Endothelial cell of umbilical vein (primary cell): ENCODE measurements around the gene ARHGEF10L. TPM values are rescaled to one million over a fixed set of nuclear protein-coding genes. Genes with fewer than 3 reads are reported as not detected.

Source experiments
- BruUV-seq: library from RNA; stranded (reverse); fragments of 400-500 nt; replicated peaks from 2 replicates; lab custom pipeline; 2021; lab: Mats Ljungman, UMichigan
- CTCF ChIA-PET: fragments of 300-600, 350-600 bp; sonication (Branson Sonifier 250); formaldehyde crosslinking; loops from one replicate; lab custom pipeline; 2021; ENCODE audit warnings: antibody characterized with exemption, inconsistent platforms; lab: Charles Lee
- POLR2A ChIA-PET: fragments of 300-600, 350-600 bp; sonication (Branson Sonifier 250); formaldehyde crosslinking; loops from one replicate; lab custom pipeline; 2021; ENCODE audit warnings: antibody characterized with exemption, inconsistent platforms; lab: Charles Lee
- DNase-seq: peaks from one replicate; pipeline ENCODE4 v3.0.0-alpha.2; 2011; ENCODE audit warnings: low read depth, low spot score
- FAIRE-seq: peaks from 2 replicates; lab custom pipeline; 2011; peaks lifted over from hg19 to GRCh38; lab: Jason Lieb, UNC
- H2AFZ ChIP-seq: 2 replicates; pipeline ENCODE4 v1.6.0; 2012; ENCODE audit warnings: low read depth, low read length, control low read depth, inconsistent platforms
- H3K27ac ChIP-seq: 2 replicates; pipeline ENCODE4 v1.5.1; 2011; ENCODE audit warnings: low read depth, mild to moderate bottlenecking, control low read depth, low read length, moderate library complexity; ENCODE audit not compliant: insufficient read depth
- H3K27me3 ChIP-seq, 2 experiments: 2 replicates each; pipeline versions ENCODE4 v1.6.0 to v1.6.1; 2011; ENCODE audit warnings: low read length in 2 of 2, mixed read lengths in 1 of 2; ENCODE audit not compliant: control insufficient read depth in 2 of 2, insufficient read depth in 2 of 2
- H3K36me3 ChIP-seq, 2 experiments: 2 replicates in 1 of 2; 3 replicates in 1 of 2; pipeline ENCODE4 v1.5.1; 2011; ENCODE audit warnings: low read length in 2 of 2, mild to moderate bottlenecking in 1 of 2, moderate library complexity in 1 of 2; ENCODE audit not compliant: control insufficient read depth in 2 of 2, insufficient read depth in 2 of 2; ENCODE audit errors: extremely low read depth in 1 of 2
- H3K4me1 ChIP-seq: 3 replicates; pipeline ENCODE4 v1.5.1; 2011; ENCODE audit warnings: mild to moderate bottlenecking, low read length; ENCODE audit not compliant: control insufficient read depth, insufficient read depth; ENCODE audit errors: extremely low read depth
- H3K4me2 ChIP-seq: 2 replicates; pipeline ENCODE4 v1.6.1; 2011; ENCODE audit warnings: low read length, control low read depth, mixed read lengths; ENCODE audit not compliant: insufficient read depth
- H3K4me3 ChIP-seq, 3 experiments: fragments of 200-600 bp in 1 of 3; sonication (generic), shearing (Covaris generic) in 1 of 3; replicated peaks in 1 of 3; 2 replicates each; pipeline ENCODE4 v1.5.1; 2011 to 2016; ENCODE audit warnings: control low read depth in 3 of 3, low read length in 3 of 3, mild to moderate bottlenecking in 2 of 3, inconsistent platforms in 1 of 3, low read depth in 1 of 3, moderate library complexity in 1 of 3; ENCODE audit not compliant: insufficient read depth in 1 of 3
- H3K79me2 ChIP-seq: 2 replicates; pipeline ENCODE4 v1.6.0; 2012; ENCODE audit warnings: low read length, inconsistent platforms; ENCODE audit not compliant: control insufficient read depth, insufficient read depth
- H3K9ac ChIP-seq: replicated peaks from 2 replicates; pipeline ENCODE3; 2011; ENCODE audit warnings: low read length, control low read depth; ENCODE audit not compliant: insufficient read depth; ENCODE audit errors: extremely low read depth
- H3K9me1 ChIP-seq: replicated peaks from 3 replicates; pipeline ENCODE4 v1.6.0; 2011; ENCODE audit warnings: mild to moderate bottlenecking, low read length; ENCODE audit not compliant: control insufficient read depth, insufficient read depth; ENCODE audit errors: extremely low read depth
- H3K9me3 ChIP-seq: replicated peaks from 2 replicates; pipeline ENCODE4 v1.5.1; 2012; ENCODE audit warnings: low read length, inconsistent platforms; ENCODE audit not compliant: control insufficient read depth, insufficient read depth
- H4K20me1 ChIP-seq: replicated peaks from 2 replicates; pipeline ENCODE3; 2011; ENCODE audit warnings: mild to moderate bottlenecking, low read length; ENCODE audit not compliant: control insufficient read depth, insufficient read depth; ENCODE audit errors: extremely low read depth
- EZH2 ChIP-seq: IDR thresholded peaks from 2 replicates; pipeline ENCODE4 v1.6.1; 2012; ENCODE audit warnings: borderline replicate concordance, low read depth, mild to moderate bottlenecking, moderate library complexity, low read length, inconsistent platforms; ENCODE audit not compliant: severe bottlenecking
- FOS ChIP-seq: IDR thresholded peaks from 2 replicates; pipeline ENCODE4 v1.6.1; 2011; ENCODE audit warnings: mild to moderate bottlenecking, low read length, moderate library complexity, borderline replicate concordance; ENCODE audit not compliant: insufficient read depth
- GATA2 ChIP-seq: IDR thresholded peaks from 2 replicates; pipeline ENCODE4 v1.7.0; 2011; ENCODE audit warnings: low read depth, mild to moderate bottlenecking, moderate library complexity, mixed read lengths, low read length; ENCODE audit not compliant: insufficient read length, insufficient read depth
- JUN ChIP-seq: IDR thresholded peaks from 2 replicates; pipeline ENCODE4 v1.6.1; 2011; ENCODE audit warnings: borderline replicate concordance, low read depth; ENCODE audit not compliant: insufficient read length, insufficient read depth
- MYC ChIP-seq: IDR thresholded peaks from one replicate; pipeline ENCODE4 v1.6.1; 2011; ENCODE audit warnings: mild to moderate bottlenecking, low read depth, low read length
- POLR2A ChIP-seq: IDR thresholded peaks from 2 replicates; pipeline ENCODE4 v1.6.1; 2012; ENCODE audit warnings: low read depth, mild to moderate bottlenecking, control low read depth, low read length
- POLR2AphosphoS5 ChIP-seq: IDR thresholded peaks from 2 replicates; pipeline ENCODE4 v1.6.1; 2012; ENCODE audit warnings: low read depth, mild to moderate bottlenecking, control low read depth, low read length, moderate library complexity; ENCODE audit not compliant: insufficient read depth
- dilution Hi-C: fragments of 300-500 bp; cut with MboI; formaldehyde crosslinking; loops from one replicate; pipeline ENCODE4 v1.15.0; 2019; ENCODE audit warnings: low sequenced_read_pairs; ENCODE audit not compliant: extremely low pct_ligation_motif_present
- intact Hi-C: fragments of 100-400 bp; cut with micrococcal nuclease; formaldehyde crosslinking; loops from one replicate; pipeline ENCODE4 v1.10.0; 2022
- polyA plus RNA-seq, 4 experiments: library from polyadenylated mRNA; depleted of rRNA in 3 of 4; stranded (reverse) in 3 of 4; unstranded in 1 of 4; fragments of >200 nt; gene quantifications; 2 replicates each; pipeline versions ENCODE4 v1.2.1 to v1.2.3, GENCODE V29; 2011 to 2012; ENCODE audit warnings: missing spikeins in 1 of 4
- total RNA-seq: library from RNA; stranded (reverse); gene quantifications from 2 replicates; pipeline ENCODE4 v1.2.3, GENCODE V29; 2021
- TF ChIP-seq, protein P1 (sequence below), 2 donors: IDR thresholded peaks; 1 replicate in 1 of 2; 2 replicates in 1 of 2; pipeline ENCODE4 v1.5.1; 2011; ENCODE audit warnings: low read length in 2 of 2, mild to moderate bottlenecking in 2 of 2, moderate library complexity in 2 of 2, control low read depth in 1 of 2, inconsistent platforms in 1 of 2, low read depth in 1 of 2; ENCODE audit not compliant: insufficient read depth in 1 of 2; ENCODE audit errors: extremely low read depth in 1 of 2
- TF ChIP-seq, protein P2 (sequence below): IDR thresholded peaks from 2 replicates; pipeline ENCODE4 v1.6.1; 2011; ENCODE audit not compliant: insufficient read depth, insufficient read length

The ARHGEF10L gene
- total and polyA plus RNA-seq, 2 donors (not counting 3 experiments of a cell fraction or from before 2014, with no cell fraction given): 1.9 to 5.2 TPM

- Histone ChIP-seq H2AFZ (no peak overlapping the region), H3K4me3 (no peak overlapping the region), H3K4me2 (no peak overlapping the region), H3K36me3 (no peaks in the 10 kb centered on the region), H3K9me3 (no peaks in the 10 kb centered on the region), H3K4me1 (no peaks in the 10 kb centered on the region), H3K9me1 (no peaks in the 10 kb centered on the region), H4K20me1 (no peaks in the 10 kb centered on the region), H3K27me3 (no peaks in the 10 kb centered on the region), H3K9ac (no peak overlapping the region), H3K27ac (no peak overlapping the region), H3K79me2 (no peaks in the 10 kb centered on the region)
- dilution Hi-C loops (no loop called here), intact Hi-C loops (no loop called here)
- BruUV-seq: no TSS peak
- TF ChIP-seq JUN (no peak), MYC (no peak), GATA2 (no peak)
- TF ChIP-seq, protein P1, sequence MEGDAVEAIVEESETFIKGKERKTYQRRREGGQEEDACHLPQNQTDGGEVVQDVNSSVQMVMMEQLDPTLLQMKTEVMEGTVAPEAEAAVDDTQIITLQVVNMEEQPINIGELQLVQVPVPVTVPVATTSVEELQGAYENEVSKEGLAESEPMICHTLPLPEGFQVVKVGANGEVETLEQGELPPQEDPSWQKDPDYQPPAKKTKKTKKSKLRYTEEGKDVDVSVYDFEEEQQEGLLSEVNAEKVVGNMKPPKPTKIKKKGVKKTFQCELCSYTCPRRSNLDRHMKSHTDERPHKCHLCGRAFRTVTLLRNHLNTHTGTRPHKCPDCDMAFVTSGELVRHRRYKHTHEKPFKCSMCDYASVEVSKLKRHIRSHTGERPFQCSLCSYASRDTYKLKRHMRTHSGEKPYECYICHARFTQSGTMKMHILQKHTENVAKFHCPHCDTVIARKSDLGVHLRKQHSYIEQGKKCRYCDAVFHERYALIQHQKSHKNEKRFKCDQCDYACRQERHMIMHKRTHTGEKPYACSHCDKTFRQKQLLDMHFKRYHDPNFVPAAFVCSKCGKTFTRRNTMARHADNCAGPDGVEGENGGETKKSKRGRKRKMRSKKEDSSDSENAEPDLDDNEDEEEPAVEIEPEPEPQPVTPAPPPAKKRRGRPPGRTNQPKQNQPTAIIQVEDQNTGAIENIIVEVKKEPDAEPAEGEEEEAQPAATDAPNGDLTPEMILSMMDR (IDR thresholded peaks at IDR 0.05; ENCODE audit: extremely low read depth in 1 of 2, insufficient read depth in 1 of 2, low read depth in 1 of 2, low read length in 2 of 2): no peak
- DNase-seq (no peak), FAIRE-seq (no peak)
- POLR2A ChIA-PET: no interaction called here
- CTCF ChIA-PET: interaction anchor here (1.2 kb wide), 1 partner anchor 97 kb away, joined by 7 read pairs; no protein-coding TSS in a partner anchor
Measured at GRCh38 chr1:17599954-17600300, 60.4 kb downstream of the ARHGEF10L start.

GRCh38 chr1:17600321-17600720 is 60.8 kb downstream of the ARHGEF10L start:
- Histone ChIP-seq H4K20me1 (no peaks in the 10 kb centered on the region), H3K36me3 (no peaks in the 10 kb centered on the region), H3K4me2 (no peak overlapping the region), H3K27ac (no peak overlapping the region), H3K4me1 (no peaks in the 10 kb centered on the region), H2AFZ (no peak overlapping the region), H3K79me2 (no peaks in the 10 kb centered on the region), H3K27me3 (no peaks in the 10 kb centered on the region), H3K4me3 (no peak overlapping the region), H3K9me3 (no peaks in the 10 kb centered on the region), H3K9me1 (no peaks in the 10 kb centered on the region), H3K9ac (no peak overlapping the region)
- ChIA-PET POLR2A (no interaction called here), CTCF (interaction anchor here (1.8 kb wide), 1 partner anchor 97 kb away, joined by 4 read pairs; no protein-coding TSS in a partner anchor)
- dilution Hi-C loops: no loop called here
- intact Hi-C loops: no loop called here
- TF ChIP-seq POLR2A (no peak), GATA2 (no peak), MYC (no peak), EZH2 (no peak), FOS (no peak), JUN (no peak), POLR2AphosphoS5 (no peak)
- TF ChIP-seq, protein P1 (IDR thresholded peaks at IDR 0.05; ENCODE audit: extremely low read depth in 1 of 2, insufficient read depth in 1 of 2, low read depth in 1 of 2, low read length in 2 of 2): no peak
- TF ChIP-seq, protein P2, sequence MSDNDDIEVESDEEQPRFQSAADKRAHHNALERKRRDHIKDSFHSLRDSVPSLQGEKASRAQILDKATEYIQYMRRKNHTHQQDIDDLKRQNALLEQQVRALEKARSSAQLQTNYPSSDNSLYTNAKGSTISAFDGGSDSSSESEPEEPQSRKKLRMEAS: no peak
- DNase-seq (no peak), FAIRE-seq (no peak)
- BruUV-seq: no TSS peak
